B cell (primary cell): ENCODE measurements around the gene CHTF8.

Experiments
- EZH2 ChIP-seq: IDR thresholded peaks from 2 replicates; pipeline ENCODE4 v1.6.1; 2012; ENCODE audit warnings: borderline replicate concordance, low read depth, mild to moderate bottlenecking, moderate library complexity, low read length; ENCODE audit not compliant: insufficient read depth, poor library complexity, severe bottlenecking
- TF ChIP-seq, protein P1 (sequence below): fragments of 200-600 bp; IDR thresholded peaks from one replicate; pipeline ENCODE4 v1.8.0; 2022; ENCODE audit warnings: antibody characterized with exemption, mild to moderate bottlenecking

DNA sequence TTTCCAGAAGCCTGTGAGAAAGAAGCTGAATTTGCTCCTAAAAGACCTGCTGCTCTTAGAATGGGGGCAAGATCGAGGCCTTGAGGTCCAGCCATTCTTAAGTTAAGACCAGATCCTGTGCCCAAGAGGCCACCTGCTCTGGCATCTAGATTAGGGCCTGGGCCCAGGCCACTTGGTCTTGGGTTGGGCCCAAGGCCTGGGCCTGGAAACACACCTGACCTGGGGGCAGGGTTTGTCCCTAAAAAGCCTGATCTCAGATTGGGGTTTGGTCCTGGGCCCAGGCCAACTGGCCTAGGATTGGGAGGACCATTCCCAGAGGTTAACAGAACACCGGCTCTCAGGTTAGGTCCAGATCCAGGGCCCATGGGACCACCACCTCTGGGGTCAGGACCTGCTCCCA lies 12.9 kb downstream of the CHTF8 start:
- TF ChIP-seq, protein P1, sequence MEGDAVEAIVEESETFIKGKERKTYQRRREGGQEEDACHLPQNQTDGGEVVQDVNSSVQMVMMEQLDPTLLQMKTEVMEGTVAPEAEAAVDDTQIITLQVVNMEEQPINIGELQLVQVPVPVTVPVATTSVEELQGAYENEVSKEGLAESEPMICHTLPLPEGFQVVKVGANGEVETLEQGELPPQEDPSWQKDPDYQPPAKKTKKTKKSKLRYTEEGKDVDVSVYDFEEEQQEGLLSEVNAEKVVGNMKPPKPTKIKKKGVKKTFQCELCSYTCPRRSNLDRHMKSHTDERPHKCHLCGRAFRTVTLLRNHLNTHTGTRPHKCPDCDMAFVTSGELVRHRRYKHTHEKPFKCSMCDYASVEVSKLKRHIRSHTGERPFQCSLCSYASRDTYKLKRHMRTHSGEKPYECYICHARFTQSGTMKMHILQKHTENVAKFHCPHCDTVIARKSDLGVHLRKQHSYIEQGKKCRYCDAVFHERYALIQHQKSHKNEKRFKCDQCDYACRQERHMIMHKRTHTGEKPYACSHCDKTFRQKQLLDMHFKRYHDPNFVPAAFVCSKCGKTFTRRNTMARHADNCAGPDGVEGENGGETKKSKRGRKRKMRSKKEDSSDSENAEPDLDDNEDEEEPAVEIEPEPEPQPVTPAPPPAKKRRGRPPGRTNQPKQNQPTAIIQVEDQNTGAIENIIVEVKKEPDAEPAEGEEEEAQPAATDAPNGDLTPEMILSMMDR, result no peak
- no peak for TF ChIP-seq EZH2
